ENCODE results near the gene KIAA1958. TPM values are rescaled to one million over a fixed set of nuclear protein-coding genes. Genes with fewer than 3 reads are reported as not detected.
"Not testable (repeated sequence)": the region's sequence is repeated elsewhere in the genome, so short reads cannot be mapped to it uniquely, and the experiment has no call there.

The KIAA1958 gene
- total RNA-seq, 1 experiment from 2014 or later = 17.6 TPM

GRCh38 chr9:112642126-112642525 lies 155.5 kb downstream of the KIAA1958 start:
- no peaks in the 10 kb centered on the region; the same call in 1 of the 2 replicates for H3K36me3 ChIP-seq
- no peaks in the 10 kb centered on the region for H3K4me1 ChIP-seq
- H3K27ac ChIP-seq = no peak overlapping the region
- H3K27me3 ChIP-seq = no peaks in the 10 kb centered on the region
- DNase-seq = no peak
- peaks cover 8% of the 10 kb centered on the region; the same call in 1 of the 2 replicates for H3K9me3 ChIP-seq (replicated peaks)
- H3K4me3 ChIP-seq = no peak overlapping the region

- no peaks in the 10 kb centered on the region for H3K27me3 ChIP-seq
- peaks cover 5% of the 10 kb centered on the region for H3K36me3 ChIP-seq
- peaks cover 20% of the 10 kb centered on the region for H3K9me3 ChIP-seq (replicated peaks)
- H3K27ac ChIP-seq = no peak overlapping the region
- no peak for DNase-seq
- H3K4me3 ChIP-seq = no peak overlapping the region
- H3K4me1 ChIP-seq = no peaks in the 10 kb centered on the region
Measured at GRCh38 chr9:112647596-112647995, 161.0 kb downstream of the KIAA1958 start.

- no peak overlapping the region for H3K27ac ChIP-seq
- DNase-seq = no peak
- peaks cover 20% of the 10 kb centered on the region for H3K9me3 ChIP-seq (replicated peaks)
- peaks cover 5% of the 10 kb centered on the region for H3K36me3 ChIP-seq
- H3K27me3 ChIP-seq = no peaks in the 10 kb centered on the region
- H3K4me1 ChIP-seq = no peaks in the 10 kb centered on the region
- H3K4me3 ChIP-seq = no peak overlapping the region
Measured at GRCh38 chr9:112648624-112649023, 162.0 kb downstream of the KIAA1958 start.

GRCh38 chr9:112654282-112654681 lies 167.7 kb downstream of the KIAA1958 start:
- Histone ChIP-seq H3K4me1 (no peaks in the 10 kb centered on the region), H3K9me3 (replicated peaks) (peaks cover 5% of the 10 kb centered on the region; the same call in 1 of the 2 replicates), H3K27me3 (no peaks in the 10 kb centered on the region), H3K4me3 (no peak overlapping the region), H3K27ac (no peak overlapping the region), H3K36me3 (no peaks in the 10 kb centered on the region)
- DNase-seq = no peak

GRCh38 chr9:112655668-112656067 lies 169.0 kb downstream of the KIAA1958 start:
- DNase-seq = no peak
- H3K27me3 ChIP-seq = no peaks in the 10 kb centered on the region
- H3K9me3 ChIP-seq (replicated peaks) = no peaks in the 10 kb centered on the region
- H3K4me3 ChIP-seq = no peak overlapping the region
- H3K4me1 ChIP-seq = no peaks in the 10 kb centered on the region
- H3K27ac ChIP-seq = no peak overlapping the region
- no peaks in the 10 kb centered on the region for H3K36me3 ChIP-seq

- H3K4me3 ChIP-seq = no peak overlapping the region
- no peaks in the 10 kb centered on the region for H3K36me3 ChIP-seq
- H3K27ac ChIP-seq = no peak overlapping the region
- no peaks in the 10 kb centered on the region for H3K9me3 ChIP-seq (replicated peaks)
- H3K4me1 ChIP-seq = no peaks in the 10 kb centered on the region
- H3K27me3 ChIP-seq = no peaks in the 10 kb centered on the region
- no peak for DNase-seq
Measured at GRCh38 chr9:112659906-112660305, 173.3 kb downstream of the KIAA1958 start.

GRCh38 chr9:112663681-112664080 lies 177.1 kb downstream of the KIAA1958 start:
- Histone ChIP-seq H3K4me3 (no peak overlapping the region), H3K9me3 (replicated peaks) (no peaks in the 10 kb centered on the region), H3K27me3 (no peaks in the 10 kb centered on the region), H3K4me1 (no peaks in the 10 kb centered on the region), H3K36me3 (no peaks in the 10 kb centered on the region), H3K27ac (no peak overlapping the region)
- DNase-seq = no peak

- no peaks in the 10 kb centered on the region for H3K4me1 ChIP-seq
- DNase-seq = no peak
- no peak overlapping the region for H3K27ac ChIP-seq
- no peak overlapping the region for H3K4me3 ChIP-seq
- H3K27me3 ChIP-seq = no peaks in the 10 kb centered on the region
- no peaks in the 10 kb centered on the region for H3K9me3 ChIP-seq (replicated peaks)
- H3K36me3 ChIP-seq = no peaks in the 10 kb centered on the region
Measured at GRCh38 chr9:112664531-112664930, 177.9 kb downstream of the KIAA1958 start.

- DNase-seq = no peak
Measured at GRCh38 chr9:112665347-112665746, 178.7 kb downstream of the KIAA1958 start.

GRCh38 chr9:112669326-112669725 lies 182.7 kb downstream of the KIAA1958 start:
- Histone ChIP-seq H3K27ac (no peak overlapping the region), H3K36me3 (no peaks in the 10 kb centered on the region), H3K9me3 (replicated peaks) (no peaks in the 10 kb centered on the region), H3K27me3 (no peaks in the 10 kb centered on the region), H3K4me1 (no peaks in the 10 kb centered on the region), H3K4me3 (no peak overlapping the region)
- no peak for DNase-seq

More at GRCh38 chr9:112665347-112665746, 178.7 kb downstream of the KIAA1958 start:
- Histone ChIP-seq H3K36me3 (no peaks in the 10 kb centered on the region), H3K27ac (no peak overlapping the region), H3K4me3 (no peak overlapping the region), H3K9me3 (replicated peaks) (no peaks in the 10 kb centered on the region), H3K27me3 (no peaks in the 10 kb centered on the region), H3K4me1 (no peaks in the 10 kb centered on the region)

GRCh38 chr9:112670991-112671625 lies 184.5 kb downstream of the KIAA1958 start:
- no peak overlapping the region for H3K27ac ChIP-seq
- no peaks in the 10 kb centered on the region for H3K4me1 ChIP-seq
- H3K4me3 ChIP-seq = no peak overlapping the region
- H3K9me3 ChIP-seq (replicated peaks) = no peaks in the 10 kb centered on the region
- no peak for DNase-seq
- H3K36me3 ChIP-seq = no peaks in the 10 kb centered on the region
- no peaks in the 10 kb centered on the region for H3K27me3 ChIP-seq

- not testable (repeated sequence) for H3K4me3 ChIP-seq, H3K4me1 ChIP-seq, H3K27ac ChIP-seq, H3K36me3 ChIP-seq, DNase-seq, H3K27me3 ChIP-seq
- peaks cover 12% of the 10 kb centered on the region for H3K9me3 ChIP-seq (replicated peaks)
Measured at GRCh38 chr9:112673221-112673620, 186.6 kb downstream of the KIAA1958 start.

- H3K4me1 ChIP-seq = no peaks in the 10 kb centered on the region
- H3K4me3 ChIP-seq = no peak overlapping the region
- H3K27ac ChIP-seq = no peak overlapping the region
- no peak for DNase-seq
- no peaks in the 10 kb centered on the region; the same call in 1 of the 2 replicates for H3K36me3 ChIP-seq
- H3K27me3 ChIP-seq = no peaks in the 10 kb centered on the region
- peaks cover 12% of the 10 kb centered on the region for H3K9me3 ChIP-seq (replicated peaks)
Measured at GRCh38 chr9:112677040-112677439, 190.4 kb downstream of the KIAA1958 start.

- no peaks in the 10 kb centered on the region for H3K4me1 ChIP-seq
- H3K27ac ChIP-seq = no peak overlapping the region
- H3K27me3 ChIP-seq = no peaks in the 10 kb centered on the region
- H3K4me3 ChIP-seq = no peak overlapping the region
- H3K9me3 ChIP-seq (replicated peaks) = peaks cover 12% of the 10 kb centered on the region
- H3K36me3 ChIP-seq = peaks cover 2% of the 10 kb centered on the region
- DNase-seq = no peak
Measured at GRCh38 chr9:112680731-112681402, 194.2 kb downstream of the KIAA1958 start.

- Histone ChIP-seq H3K27ac (no peak overlapping the region), H3K27me3 (no peaks in the 10 kb centered on the region), H3K4me1 (no peaks in the 10 kb centered on the region), H3K4me3 (no peak overlapping the region), H3K36me3 (peaks cover 50% of the 10 kb centered on the region), H3K9me3 (replicated peaks) (no peaks in the 10 kb centered on the region)
- no peak for DNase-seq
Measured at GRCh38 chr9:112689161-112689740, 202.6 kb downstream of the KIAA1958 start.
